Brain pericyte (primary cell): ENCODE results near the gene VLDLR.
A peak's percentile ranks its signal among the peaks of the same experiment; 100 is the strongest.

ENCODE experiments used
- DNase-seq: peaks from one replicate; pipeline ENCODE4 v3.0.0-alpha.2; 2012; ENCODE audit warnings: low read depth, low spot score

Gene VLDLR

GRCh38 chr9:2620919-2621721, 467 bp upstream of the VLDLR start:
- DNase-seq = no peak

GRCh38 chr9:2622461-2623287, 1.1 kb downstream of the VLDLR start:
- no peak for DNase-seq

- DNase-seq = no peak
Observed at GRCh38 chr9:2623288-2624050, 1.9 kb downstream of the VLDLR start.

GRCh38 chr9:2624051-2624682, 2.6 kb downstream of the VLDLR start:
- no peak for DNase-seq

GRCh38 chr9:2625427-2625826, 3.8 kb downstream of the VLDLR start:
- no peak for DNase-seq

DNA sequence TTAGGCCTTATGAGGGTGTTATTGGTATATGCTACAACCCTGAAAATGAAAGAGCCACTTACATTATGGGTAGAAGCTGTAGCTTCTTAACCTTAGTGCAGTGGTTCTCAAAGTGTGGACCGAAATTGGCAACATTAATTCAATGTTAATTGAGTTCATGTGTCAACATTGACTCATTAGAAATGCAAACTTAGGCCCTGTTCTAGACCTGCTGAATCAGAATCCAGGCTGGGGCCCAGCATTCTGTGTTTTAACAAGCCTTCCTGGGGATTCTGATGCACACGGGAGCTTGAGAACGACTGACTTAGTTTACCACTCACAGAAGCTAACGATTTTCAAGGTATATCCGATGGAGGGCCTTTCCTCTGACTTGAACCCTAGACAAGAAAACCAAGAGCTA, 7.3 kb downstream of the VLDLR start:
- no peak for DNase-seq

- no peak for DNase-seq
Observed at GRCh38 chr9:2630158-2630557, 8.6 kb downstream of the VLDLR start.

GRCh38 chr9:2631263-2631662, 9.7 kb downstream of the VLDLR start:
- no peak for DNase-seq

DNA sequence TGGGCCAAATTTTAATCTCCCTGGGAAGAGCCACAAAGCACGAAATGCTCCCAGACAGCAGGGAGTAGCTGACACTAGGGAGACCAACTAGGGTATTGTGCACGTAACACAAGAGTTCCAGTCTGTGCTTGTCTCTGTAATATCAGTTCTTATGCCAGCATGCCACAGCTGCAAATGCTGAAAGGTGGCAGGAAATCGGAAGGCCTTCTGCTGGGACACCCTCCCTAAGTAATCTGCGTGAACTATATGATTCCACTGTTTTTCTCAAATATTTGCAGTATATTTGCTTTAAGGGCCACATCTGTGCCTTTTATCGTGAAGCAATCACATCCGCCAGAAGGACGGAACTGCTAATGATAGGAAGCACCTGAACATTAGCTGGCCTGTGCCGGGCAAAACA, 12.6 kb downstream of the VLDLR start:
- no peak for DNase-seq

GRCh38 chr9:2634818-2635217, 13.2 kb downstream of the VLDLR start:
- DNase-seq = no peak

DNA sequence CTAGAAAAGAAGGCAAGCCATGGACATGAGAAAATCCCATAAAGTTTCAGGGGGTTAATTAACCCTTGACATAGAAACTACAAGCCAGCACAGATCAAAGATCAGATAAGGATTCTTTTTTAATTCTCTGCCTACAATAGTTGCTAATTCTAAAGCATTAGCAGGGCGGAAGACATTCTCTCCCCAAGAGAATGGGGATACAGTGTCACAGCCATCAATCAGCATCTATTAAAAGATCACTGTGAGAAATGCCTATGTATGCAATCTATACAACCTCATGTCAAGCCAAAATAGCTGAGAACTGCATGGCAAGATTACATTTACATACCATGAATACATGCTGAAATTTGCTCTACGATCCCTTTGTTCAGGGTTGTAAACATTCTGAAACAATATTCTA, 14.3 kb downstream of the VLDLR start:
- DNase-seq = no peak

GRCh38 chr9:2637390-2637789, 15.8 kb downstream of the VLDLR start:
- no peak for DNase-seq

- DNase-seq = no peak
Observed at GRCh38 chr9:2638871-2639673, 17.5 kb downstream of the VLDLR start.

DNA sequence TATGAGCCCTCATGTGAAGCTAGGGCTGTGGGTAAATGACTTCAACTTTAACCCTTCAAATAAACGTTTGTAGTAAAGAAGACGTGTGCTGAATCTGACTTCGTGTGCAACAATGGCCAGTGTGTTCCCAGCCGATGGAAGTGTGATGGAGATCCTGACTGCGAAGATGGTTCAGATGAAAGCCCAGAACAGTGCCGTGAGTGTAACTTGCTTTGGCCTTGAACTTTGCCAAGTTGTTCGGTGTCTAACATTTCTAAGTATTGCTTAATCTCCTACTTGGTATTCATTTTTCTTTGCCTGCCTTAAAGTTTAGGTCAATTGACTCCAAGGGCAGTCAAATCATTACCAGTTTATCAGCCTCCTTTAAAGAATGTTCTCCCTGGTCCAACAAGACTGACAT, 18.2 kb downstream of the VLDLR start:
- DNase-seq = no peak

GRCh38 chr9:2640570-2640969, 19.0 kb downstream of the VLDLR start:
- DNase-seq = no peak

- no peak for DNase-seq
Observed at GRCh38 chr9:2641033-2641432, 19.4 kb downstream of the VLDLR start.

- no peak for DNase-seq
Observed at GRCh38 chr9:2642068-2642467, 20.5 kb downstream of the VLDLR start.

DNA sequence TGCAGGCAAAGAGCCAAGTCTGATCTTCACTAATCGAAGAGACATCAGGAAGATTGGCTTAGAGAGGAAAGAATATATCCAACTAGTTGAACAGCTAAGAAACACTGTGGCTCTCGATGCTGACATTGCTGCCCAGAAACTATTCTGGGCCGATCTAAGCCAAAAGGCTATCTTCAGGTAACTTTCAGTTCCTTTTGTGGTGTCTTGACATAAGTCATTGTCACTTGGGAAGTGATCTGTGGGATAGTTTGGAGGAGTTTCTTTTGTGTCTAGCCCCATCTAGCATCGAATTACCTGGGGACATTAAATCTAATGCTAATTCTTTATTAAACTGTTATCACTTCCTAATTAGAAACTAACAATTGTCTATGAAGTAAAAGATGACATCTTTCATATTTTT, 24.0 kb downstream of the VLDLR start:
- no peak for DNase-seq

GRCh38 chr9:2655411-2655901, 33.9 kb downstream of the VLDLR start:
- peak; percentile 17 for DNase-seq

GRCh38 chr9:2657427-2657826, 35.8 kb downstream of the VLDLR start:
- DNase-seq = no peak

- no peak for DNase-seq
Observed at GRCh38 chr9:2662496-2662895, 40.9 kb downstream of the VLDLR start.
